HL-60 (cell line): ENCODE results near the gene AIG1.

Source experiments
- DNase-seq, 2 experiments: peaks; one replicate each; pipeline ENCODE4 v3.0.0-alpha.2; 2010 to 2020; ENCODE audit warnings: low read depth in 1 of 2, low spot score in 1 of 2
- H3K27ac ChIP-seq: fragments of 250-450 bp; sonication (Bioruptor Pico); replicated peaks from 2 replicates; pipeline ENCODE4 v1.5.1; 2020; ENCODE audit warnings: mild to moderate bottlenecking, moderate library complexity
- H3K27me3 ChIP-seq: fragments of 250-450 bp; sonication (Bioruptor Pico); 2 replicates; pipeline ENCODE4 v1.5.1; 2021; ENCODE audit warnings: mild to moderate bottlenecking, moderate library complexity; ENCODE audit not compliant: insufficient read depth, poor library complexity, severe bottlenecking
- H3K4me3 ChIP-seq: replicated peaks from 2 replicates; pipeline ENCODE4 v1.5.1; 2011; ENCODE audit warnings: mild to moderate bottlenecking, control low read depth, low read length; ENCODE audit not compliant: insufficient read depth
- GABPA ChIP-seq: IDR thresholded peaks from 2 replicates; pipeline ENCODE4 v1.6.1; 2012; ENCODE audit warnings: low read depth
- POLR2AphosphoS5 ChIP-seq: IDR thresholded peaks from 2 replicates; pipeline ENCODE4 v1.6.1; 2012; ENCODE audit warnings: low read depth
- SPI1 ChIP-seq: IDR thresholded peaks from 2 replicates; pipeline ENCODE4 v1.6.1; 2012; ENCODE audit warnings: low read depth, mild to moderate bottlenecking, borderline replicate concordance
- TF ChIP-seq, protein P1 (sequence below): IDR thresholded peaks from 2 replicates; pipeline ENCODE4 v1.6.1; 2012; ENCODE audit warnings: low read depth; ENCODE audit not compliant: insufficient replicate concordance
- TF ChIP-seq, protein P2 (sequence below): IDR thresholded peaks from one replicate; pipeline ENCODE4 v1.5.1; 2011; ENCODE audit warnings: low read length, control low read depth, inconsistent platforms; ENCODE audit not compliant: insufficient read depth

The AIG1 gene

DNA sequence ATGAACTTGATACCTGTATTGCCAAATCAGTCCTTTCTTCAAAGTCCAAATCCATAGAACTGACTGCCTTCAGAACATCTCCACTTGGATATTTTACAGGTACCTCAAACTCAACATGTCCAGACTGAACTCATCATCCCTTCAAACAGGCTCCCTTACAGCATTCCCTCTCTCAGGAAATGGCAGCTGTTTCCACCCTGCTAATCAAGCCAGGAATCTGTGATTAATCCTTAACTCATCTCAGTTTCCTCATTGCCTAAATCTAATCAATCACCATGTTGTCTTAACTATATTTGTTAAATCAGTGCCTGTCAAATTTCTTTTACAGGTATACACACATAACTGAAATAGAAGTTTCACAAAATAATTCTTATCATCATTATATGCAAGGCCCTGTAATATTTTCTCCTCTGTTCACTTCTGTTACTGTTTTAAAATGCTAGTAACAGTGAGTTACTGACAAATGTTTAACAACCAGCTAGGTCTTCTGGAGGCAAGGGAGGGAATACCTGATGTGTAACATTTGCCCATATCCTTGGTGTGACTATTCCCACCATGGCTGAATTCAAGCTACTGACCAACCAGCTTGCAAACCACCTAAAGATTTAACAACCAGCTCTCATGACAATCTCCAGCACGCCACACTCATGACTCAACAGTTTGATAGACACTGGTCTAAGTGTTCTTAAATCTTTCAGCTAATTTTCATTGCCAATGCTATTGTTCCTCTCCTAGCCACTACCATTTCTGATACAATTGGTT is 264.9 kb downstream of the AIG1 start:
- H3K27me3 ChIP-seq: no peaks in the 10 kb centered on the region
- no peak overlapping the region for H3K4me3 ChIP-seq
- TF ChIP-seq, protein P1, sequence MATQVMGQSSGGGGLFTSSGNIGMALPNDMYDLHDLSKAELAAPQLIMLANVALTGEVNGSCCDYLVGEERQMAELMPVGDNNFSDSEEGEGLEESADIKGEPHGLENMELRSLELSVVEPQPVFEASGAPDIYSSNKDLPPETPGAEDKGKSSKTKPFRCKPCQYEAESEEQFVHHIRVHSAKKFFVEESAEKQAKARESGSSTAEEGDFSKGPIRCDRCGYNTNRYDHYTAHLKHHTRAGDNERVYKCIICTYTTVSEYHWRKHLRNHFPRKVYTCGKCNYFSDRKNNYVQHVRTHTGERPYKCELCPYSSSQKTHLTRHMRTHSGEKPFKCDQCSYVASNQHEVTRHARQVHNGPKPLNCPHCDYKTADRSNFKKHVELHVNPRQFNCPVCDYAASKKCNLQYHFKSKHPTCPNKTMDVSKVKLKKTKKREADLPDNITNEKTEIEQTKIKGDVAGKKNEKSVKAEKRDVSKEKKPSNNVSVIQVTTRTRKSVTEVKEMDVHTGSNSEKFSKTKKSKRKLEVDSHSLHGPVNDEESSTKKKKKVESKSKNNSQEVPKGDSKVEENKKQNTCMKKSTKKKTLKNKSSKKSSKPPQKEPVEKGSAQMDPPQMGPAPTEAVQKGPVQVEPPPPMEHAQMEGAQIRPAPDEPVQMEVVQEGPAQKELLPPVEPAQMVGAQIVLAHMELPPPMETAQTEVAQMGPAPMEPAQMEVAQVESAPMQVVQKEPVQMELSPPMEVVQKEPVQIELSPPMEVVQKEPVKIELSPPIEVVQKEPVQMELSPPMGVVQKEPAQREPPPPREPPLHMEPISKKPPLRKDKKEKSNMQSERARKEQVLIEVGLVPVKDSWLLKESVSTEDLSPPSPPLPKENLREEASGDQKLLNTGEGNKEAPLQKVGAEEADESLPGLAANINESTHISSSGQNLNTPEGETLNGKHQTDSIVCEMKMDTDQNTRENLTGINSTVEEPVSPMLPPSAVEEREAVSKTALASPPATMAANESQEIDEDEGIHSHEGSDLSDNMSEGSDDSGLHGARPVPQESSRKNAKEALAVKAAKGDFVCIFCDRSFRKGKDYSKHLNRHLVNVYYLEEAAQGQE: no peak
- TF ChIP-seq SPI1 (no peak), POLR2AphosphoS5 (no peak), GABPA (no peak)
- TF ChIP-seq, protein P2, sequence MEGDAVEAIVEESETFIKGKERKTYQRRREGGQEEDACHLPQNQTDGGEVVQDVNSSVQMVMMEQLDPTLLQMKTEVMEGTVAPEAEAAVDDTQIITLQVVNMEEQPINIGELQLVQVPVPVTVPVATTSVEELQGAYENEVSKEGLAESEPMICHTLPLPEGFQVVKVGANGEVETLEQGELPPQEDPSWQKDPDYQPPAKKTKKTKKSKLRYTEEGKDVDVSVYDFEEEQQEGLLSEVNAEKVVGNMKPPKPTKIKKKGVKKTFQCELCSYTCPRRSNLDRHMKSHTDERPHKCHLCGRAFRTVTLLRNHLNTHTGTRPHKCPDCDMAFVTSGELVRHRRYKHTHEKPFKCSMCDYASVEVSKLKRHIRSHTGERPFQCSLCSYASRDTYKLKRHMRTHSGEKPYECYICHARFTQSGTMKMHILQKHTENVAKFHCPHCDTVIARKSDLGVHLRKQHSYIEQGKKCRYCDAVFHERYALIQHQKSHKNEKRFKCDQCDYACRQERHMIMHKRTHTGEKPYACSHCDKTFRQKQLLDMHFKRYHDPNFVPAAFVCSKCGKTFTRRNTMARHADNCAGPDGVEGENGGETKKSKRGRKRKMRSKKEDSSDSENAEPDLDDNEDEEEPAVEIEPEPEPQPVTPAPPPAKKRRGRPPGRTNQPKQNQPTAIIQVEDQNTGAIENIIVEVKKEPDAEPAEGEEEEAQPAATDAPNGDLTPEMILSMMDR: no peak
- DNase-seq: no peak
- H3K27ac ChIP-seq: no peak overlapping the region

- no peak for TF ChIP-seq POLR2AphosphoS5
- TF ChIP-seq, protein P2: no peak
- TF ChIP-seq GABPA: no peak
- TF ChIP-seq SPI1: no peak
- TF ChIP-seq, protein P1: no peak
- no peak for DNase-seq
- no peak overlapping the region for H3K27ac ChIP-seq
These were observed 268.2 kb downstream of the AIG1 start for GRCh38 chr6:143328876-143329275.

DNA sequence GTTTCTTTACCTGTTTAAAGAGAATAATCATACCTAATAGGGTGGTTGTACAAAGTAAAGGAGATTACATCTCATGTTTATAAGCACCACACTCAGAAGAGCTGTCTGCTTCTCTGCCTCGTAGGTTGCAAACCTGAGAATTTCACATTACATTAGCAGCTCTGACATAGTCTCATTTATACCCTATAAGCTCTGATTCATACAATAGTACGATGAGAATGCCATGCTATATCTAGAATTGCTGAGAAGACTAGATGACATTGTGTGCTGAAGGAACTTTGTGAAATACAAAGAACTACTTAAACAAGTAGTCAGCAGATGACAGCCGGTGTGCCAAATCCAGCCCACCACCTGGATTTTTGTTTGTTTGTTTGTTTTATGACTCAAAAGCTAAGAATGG is 268.6 kb downstream of the AIG1 start:
- Histone ChIP-seq H3K4me3 (no peak overlapping the region), H3K27me3 (no peaks in the 10 kb centered on the region), H3K27ac (no peak overlapping the region)
- DNase-seq: no peak
- TF ChIP-seq, protein P2: no peak
- TF ChIP-seq SPI1: no peak
- TF ChIP-seq, protein P1: no peak
- TF ChIP-seq GABPA: no peak
- TF ChIP-seq POLR2AphosphoS5: no peak

More at GRCh38 chr6:143328876-143329275, 268.2 kb downstream of the AIG1 start:
- no peaks in the 10 kb centered on the region for H3K27me3 ChIP-seq
- H3K4me3 ChIP-seq: no peak overlapping the region
